Inflammatory macrophage (primary cell): ENCODE data around the gene AP1G1.
"Not testable (repeated sequence)": the region's sequence is repeated elsewhere in the genome, so short reads cannot be mapped to it uniquely, and the experiment has no call there.

ENCODE experiments used
- DNase-seq, 2 donors: peaks; one replicate each; pipeline ENCODE4 v3.0.0-alpha.2; 2020 to 2022

Gene AP1G1

DNA sequence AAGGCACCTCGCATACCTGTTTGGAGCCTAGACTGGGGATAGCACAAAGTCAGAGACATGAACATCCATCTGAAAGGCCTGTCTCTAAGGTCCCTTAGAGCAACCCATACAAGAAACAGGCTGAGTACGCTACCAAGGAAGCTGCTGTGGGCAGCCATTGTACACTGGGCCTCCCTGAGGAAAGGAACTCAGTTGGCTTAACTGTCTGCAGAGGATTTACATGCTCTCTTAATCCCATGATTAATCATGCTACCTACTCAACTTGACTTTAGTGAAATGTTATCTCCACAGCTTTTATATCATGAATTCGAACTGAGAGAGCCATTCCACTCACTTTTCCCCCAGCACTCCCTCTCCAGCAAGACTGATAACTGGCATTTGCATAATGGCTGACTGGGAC lies 110.1 kb downstream of the AP1G1 start:
- no peak for DNase-seq

DNA sequence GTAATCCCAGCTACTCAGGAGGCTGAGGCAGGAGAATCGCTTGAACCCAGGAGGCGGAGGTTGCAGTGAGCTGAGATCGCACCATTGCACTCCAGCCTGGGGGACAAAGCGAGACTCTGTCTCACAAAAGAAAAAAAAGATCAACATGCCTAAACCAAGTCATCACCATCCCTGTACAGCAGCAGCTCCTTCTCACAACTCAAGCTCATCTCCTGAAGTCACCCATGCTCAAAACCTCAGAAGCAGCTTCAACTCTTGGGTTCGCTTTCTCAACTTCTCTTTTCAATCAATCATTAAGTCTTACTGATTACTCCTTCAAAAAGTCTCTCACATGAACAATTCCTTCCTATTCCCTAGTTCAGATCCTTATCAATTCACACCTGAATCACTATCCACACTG lies 115.5 kb downstream of the AP1G1 start:
- no peak for DNase-seq

DNA sequence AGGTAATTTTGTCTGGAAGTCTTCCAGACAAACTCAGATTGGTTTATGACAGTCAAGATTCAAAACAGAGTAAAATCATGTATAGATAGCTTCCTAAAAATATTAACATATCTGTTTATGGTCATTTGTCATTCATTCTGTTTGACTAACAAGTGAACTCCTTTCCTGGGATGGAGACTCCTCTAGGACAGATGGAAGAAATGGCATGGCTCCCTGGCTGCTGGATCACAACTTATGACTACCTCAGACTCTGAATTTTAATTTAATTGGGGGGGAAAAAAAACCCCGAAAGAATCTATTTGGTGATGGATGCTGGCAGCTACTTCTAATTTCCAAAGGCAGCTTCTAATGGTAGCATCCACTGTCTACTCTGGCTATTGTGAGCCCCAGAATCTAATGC lies 118.7 kb downstream of the AP1G1 start:
- DNase-seq, result no peak

DNA sequence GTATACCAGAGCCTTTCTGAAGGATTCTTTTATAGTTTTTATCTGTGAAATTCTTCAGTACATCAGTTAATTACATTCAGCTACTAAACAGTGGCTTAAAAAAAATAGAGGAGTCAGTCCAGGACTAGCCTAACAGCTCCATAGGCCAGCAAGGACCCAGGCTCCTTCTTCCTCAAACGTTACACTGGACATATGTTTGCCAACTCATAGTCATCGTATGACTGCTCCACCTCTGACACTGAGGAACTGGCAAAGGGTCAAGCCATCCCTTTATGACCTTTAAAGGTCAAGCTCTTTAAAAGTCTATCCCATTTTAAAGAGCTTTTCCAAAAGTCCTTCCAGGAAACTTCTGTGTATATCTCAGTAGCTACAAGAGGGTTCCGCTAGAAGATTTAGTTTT lies 120.8 kb downstream of the AP1G1 start:
- DNase-seq, result peak in 1 of 2 donors; percentile 50

DNA sequence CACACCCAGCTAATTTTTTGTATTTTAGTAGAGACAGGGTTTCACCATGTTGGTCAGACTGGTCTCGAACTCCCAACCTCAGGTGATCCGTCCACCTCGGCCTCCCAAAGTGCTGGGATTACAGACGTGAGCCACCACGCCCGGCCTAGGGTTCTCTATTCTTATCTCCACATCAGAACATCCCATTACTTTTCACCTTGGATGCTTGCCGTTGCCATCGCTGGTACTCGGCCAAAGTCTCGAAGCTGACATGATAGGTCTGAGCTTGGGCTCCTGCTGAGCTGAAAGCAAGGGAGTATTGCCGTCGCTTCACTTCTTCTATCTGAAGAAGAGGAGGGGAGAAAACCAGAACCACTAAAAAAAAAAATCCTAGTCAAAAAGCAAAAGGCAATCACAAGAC lies 124.4 kb downstream of the AP1G1 start:
- DNase-seq, result not testable (repeated sequence)

DNA sequence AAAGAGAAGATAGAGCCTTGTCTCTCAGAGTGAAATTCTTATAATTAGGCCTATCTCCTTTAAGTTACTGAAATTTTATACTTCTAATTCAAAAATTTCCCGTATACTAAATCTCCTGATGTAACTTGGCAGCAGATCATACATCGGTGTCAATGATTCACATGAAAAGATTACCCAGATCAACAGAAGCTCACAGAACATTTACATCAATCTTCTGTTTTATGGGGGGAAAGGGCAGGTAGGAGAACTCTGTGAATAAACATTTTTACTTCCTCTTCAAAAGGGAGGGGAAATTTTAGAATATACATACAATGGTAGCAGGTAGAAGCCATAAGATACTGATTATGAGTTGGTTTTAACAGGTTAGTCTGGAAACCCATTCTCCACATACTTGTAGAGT lies 127.3 kb downstream of the AP1G1 start:
- DNase-seq, result no peak
